ENCODE data around the gene SYT12.

DNA sequence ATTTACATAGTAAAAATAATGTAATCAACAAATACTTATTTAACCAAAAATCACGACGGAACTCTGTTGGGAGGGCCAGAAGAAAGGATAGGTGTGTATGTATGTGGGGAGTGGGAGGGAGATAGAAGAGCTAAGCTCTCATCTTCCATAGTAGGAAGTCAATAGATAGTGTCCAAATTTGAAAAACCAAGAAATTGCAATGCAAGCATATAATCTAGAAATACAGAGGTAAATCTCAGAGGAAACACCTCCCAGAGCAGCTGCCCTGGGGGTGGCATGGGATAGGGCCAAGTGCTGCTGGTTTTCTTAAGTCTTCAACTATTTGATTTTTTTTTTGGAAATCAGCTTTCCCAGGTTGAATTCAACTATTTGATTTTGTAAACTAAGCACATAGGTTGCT is 30.9 kb upstream of the SYT12 start:
- TF ChIP-seq, protein P1, sequence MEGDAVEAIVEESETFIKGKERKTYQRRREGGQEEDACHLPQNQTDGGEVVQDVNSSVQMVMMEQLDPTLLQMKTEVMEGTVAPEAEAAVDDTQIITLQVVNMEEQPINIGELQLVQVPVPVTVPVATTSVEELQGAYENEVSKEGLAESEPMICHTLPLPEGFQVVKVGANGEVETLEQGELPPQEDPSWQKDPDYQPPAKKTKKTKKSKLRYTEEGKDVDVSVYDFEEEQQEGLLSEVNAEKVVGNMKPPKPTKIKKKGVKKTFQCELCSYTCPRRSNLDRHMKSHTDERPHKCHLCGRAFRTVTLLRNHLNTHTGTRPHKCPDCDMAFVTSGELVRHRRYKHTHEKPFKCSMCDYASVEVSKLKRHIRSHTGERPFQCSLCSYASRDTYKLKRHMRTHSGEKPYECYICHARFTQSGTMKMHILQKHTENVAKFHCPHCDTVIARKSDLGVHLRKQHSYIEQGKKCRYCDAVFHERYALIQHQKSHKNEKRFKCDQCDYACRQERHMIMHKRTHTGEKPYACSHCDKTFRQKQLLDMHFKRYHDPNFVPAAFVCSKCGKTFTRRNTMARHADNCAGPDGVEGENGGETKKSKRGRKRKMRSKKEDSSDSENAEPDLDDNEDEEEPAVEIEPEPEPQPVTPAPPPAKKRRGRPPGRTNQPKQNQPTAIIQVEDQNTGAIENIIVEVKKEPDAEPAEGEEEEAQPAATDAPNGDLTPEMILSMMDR (conservative IDR thresholded peaks at IDR 0.05; ENCODE audit: low read depth, low read length) = no peak
- no peak for TF ChIP-seq POLR2A (IDR thresholded peaks at IDR 0.05; ENCODE audit: low read depth, low read length)
- no peak for TF ChIP-seq RAD21 (IDR thresholded peaks at IDR 0.05; ENCODE audit: low read length)
- TF ChIP-seq, protein P2, sequence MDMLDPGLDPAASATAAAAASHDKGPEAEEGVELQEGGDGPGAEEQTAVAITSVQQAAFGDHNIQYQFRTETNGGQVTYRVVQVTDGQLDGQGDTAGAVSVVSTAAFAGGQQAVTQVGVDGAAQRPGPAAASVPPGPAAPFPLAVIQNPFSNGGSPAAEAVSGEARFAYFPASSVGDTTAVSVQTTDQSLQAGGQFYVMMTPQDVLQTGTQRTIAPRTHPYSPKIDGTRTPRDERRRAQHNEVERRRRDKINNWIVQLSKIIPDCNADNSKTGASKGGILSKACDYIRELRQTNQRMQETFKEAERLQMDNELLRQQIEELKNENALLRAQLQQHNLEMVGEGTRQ (IDR thresholded peaks at IDR 0.05; ENCODE audit: low read depth, low read length) = no peak
- no peak for TF ChIP-seq CHD1 (IDR thresholded peaks at IDR 0.05; ENCODE audit: low read depth, low read length)
- TF ChIP-seq, protein P3, sequence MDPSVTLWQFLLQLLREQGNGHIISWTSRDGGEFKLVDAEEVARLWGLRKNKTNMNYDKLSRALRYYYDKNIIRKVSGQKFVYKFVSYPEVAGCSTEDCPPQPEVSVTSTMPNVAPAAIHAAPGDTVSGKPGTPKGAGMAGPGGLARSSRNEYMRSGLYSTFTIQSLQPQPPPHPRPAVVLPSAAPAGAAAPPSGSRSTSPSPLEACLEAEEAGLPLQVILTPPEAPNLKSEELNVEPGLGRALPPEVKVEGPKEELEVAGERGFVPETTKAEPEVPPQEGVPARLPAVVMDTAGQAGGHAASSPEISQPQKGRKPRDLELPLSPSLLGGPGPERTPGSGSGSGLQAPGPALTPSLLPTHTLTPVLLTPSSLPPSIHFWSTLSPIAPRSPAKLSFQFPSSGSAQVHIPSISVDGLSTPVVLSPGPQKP (IDR thresholded peaks at IDR 0.05; ENCODE audit: borderline replicate concordance, low read depth, low read length) = no peak
- no peak for TF ChIP-seq RFX5 (IDR thresholded peaks at IDR 0.05; ENCODE audit: low read depth, low read length)
- TF ChIP-seq MAFK (IDR thresholded peaks at IDR 0.05; ENCODE audit: low read depth, low read length) = peak; percentile 56
